ENCODE measurements around the gene TNPO2.

TNPO2 gene

DNA sequence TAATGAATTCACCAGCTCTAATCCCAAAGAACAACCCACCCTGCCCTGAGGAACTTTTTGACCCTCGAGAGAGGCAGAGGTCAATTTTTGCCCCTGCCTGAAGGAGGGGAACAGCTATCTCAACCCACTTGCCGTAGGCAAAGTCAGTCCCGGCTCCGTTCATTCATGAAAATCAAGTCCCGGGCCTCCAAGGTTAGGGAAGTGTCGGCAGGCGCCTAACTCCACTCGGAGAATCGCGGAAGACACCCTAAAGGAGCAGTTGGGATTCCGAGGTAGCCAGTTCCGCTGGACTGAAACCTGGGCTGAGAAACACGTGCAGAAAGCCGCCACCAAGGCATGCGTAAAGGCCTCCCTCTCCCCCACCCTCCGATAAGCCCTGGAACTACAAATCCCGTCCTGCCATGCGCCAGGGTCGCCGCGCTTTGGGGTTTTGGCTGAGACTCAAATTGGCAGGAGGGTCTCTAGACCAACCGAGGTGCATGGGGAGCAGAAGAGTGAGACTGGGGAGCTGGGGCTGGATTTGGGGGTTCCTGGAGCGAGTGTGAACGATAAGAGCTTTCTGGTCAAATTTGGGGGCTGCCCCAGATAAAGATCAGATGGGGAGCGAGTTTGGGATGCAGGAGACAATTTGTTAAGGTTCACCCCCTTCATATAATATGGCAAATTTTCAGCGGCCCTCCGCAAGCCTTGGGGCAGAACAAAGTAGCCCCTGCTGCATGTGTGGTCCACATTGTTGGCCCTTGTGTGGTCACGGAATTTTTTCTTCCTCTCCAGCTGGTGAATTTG lies at the start of gene TNPO2:
TNPO2 (minus strand) TSS at position 292 of the 786 bp plus-strand sequence. CDS start 2,955 bp downstream, outside the sequence.
- DNase-seq: peak; percentile 59

DNA sequence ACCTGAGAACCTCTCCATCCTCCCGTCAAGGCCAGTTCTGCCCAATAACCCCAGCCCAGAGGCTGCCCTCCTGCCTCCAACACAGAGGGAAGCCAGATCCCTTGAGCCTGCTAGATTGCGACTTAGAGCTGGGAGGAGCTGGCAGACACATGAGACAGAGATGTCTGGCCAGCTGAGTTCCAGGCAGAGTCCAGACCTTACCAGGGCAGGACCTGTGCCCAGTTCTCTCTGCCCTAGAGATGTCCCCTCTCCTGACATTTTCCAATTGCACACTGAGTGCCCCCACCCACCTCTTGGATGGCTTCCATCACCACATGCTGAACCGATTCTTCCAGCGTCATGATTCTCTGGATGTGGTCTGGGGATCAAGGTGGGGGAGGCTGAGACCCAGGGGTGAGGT lies 48.6 kb upstream of the TNPO2 start:
- DNase-seq: no peak

DNA sequence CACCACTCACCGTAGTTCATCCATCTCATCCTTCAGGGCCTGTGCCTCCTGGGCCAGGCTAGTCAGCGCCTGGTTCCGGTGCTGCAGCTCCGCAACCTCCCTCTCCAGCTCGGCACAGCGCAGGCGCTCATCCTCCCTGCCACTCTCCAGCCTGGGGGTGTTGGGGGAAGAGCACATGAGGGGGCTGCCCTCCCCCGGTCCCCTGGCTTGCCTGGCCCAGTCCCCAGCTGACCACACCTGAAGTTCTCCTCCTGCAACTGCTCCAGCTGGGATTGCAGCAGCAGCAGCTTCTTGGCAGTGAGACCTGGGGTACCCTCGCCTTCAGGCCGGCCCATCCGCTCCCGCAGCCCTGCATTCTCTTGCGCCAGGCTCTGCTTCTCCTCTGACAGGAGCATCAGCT lies 47.2 kb upstream of the TNPO2 start:
- no peak for DNase-seq

DNA sequence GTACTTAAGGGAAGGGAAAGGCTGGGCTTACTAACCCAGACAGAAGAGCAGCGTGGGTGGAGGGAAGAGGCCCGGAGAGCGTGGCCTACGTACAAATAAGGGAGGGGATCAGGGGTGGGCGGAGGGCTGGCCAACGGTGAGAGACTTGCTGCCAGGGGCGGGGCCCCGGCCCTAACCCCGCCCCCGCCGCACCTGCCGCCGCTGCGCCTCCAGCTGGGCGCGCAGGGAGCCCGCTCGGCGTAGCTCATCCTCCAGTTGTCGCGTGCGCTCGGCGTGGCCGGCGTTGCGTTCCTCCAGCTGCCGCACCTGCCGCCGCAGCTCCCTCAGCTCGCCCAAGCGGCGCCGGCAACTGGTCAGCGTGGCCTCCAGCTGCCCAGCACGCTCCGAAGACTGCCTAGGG lies 46.0 kb upstream of the TNPO2 start:
- peak; percentile 17 for DNase-seq

DNA sequence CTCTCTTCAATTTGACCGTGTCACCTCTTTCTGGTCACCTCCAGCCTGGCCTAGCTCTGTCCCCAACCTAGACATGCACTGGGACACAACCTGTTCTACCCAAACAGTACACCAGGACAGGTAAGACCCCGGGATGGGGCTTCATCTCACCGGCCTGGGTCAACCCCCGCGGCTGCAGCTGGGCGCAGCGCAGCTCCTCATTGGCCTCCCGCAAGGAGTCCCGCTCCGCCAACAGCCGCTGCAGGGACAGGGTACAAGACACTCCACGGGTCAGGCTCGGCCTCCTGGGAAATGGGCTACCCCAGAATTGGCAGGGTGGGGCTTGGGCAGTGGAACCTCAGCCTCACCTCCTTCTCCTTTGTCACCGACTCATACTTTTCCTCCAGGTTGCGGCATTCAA lies 43.9 kb upstream of the TNPO2 start:
- no peak for DNase-seq

DNA sequence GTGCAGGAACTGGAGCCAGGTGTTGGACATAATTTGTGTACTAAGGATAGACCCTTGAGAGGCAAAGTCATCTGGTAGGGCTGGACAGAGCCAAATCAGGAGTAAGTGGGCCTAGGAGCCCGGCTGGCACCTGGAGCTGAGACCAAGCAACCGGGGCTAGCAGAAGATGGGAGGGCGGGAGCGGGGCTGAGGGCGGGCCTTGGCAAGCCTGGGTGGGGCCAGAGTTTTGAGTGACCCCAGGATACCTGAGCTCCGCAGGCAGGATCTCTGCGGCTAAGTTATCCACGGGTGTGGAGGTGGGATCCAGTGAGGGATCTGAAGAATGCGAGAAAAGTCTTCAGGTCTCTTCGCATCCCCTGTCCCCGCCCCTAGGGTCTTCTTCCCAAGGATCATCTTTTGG lies 43.4 kb upstream of the TNPO2 start:
- no peak for DNase-seq

DNA sequence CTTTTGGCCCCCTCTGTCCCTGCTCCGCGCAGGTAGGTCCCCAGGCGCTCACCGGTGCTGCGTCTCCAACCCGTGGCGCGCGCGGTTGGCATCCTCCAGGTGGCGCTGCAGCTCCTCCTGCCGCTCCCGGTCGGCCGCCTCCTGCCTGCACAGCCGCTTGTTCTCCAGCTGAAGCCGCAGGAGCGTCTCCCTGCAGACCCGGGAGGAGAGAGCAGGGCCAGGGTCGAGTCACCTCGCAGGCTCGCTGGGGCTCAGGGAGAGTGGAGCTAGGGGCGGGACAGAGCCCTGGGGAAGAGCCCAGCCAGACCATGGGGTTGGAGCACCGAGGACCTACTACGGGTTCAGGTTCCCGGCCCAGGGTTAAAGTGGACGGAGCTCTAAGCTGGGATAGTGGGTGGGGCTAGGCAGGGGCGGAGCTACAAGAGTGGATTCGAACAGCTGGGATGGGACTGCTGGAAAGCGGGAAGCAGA lies 42.4 kb upstream of the TNPO2 start:
- peak; percentile 10 for DNase-seq

DNA sequence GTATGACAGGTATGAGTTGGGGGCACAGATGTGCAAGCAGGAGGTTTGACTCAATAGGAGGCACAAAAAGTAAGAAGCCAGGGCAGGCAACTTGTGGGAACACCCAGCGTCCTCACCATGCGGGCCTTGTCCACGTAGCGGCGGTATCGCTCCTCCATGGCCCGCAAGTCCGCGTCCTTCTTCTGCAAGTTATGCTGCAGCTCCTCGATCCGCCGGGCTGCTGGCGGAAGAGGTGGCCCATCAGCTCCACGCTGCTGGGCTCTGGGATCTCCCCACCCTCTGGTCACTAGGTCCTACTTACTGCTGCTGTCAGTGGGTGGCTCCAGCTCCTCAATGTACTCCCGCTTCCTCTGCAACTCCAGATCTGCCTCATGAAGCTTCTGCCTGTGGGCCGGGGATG lies 41.0 kb upstream of the TNPO2 start:
- no peak for DNase-seq

DNA sequence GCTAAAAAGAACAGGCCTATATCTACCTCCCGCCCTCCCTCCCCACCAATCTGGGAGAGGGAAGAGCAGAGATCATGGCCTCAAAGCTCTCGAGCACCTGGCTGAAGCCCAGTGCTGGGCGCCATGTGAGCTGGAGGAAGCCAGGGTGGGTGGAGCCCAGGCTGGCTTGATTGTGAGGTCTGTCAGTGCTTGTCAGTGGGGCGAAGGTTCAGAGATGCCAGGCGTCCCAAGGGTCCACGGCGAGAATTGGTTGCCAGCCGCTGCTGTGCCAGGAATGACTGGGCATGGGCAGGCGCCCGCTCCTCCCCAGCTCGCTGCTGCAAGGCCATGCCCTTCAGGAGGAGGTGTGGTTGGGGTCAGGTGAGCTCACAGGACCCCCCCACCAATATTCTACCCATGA lies 39.4 kb upstream of the TNPO2 start:
- no peak for DNase-seq

DNA sequence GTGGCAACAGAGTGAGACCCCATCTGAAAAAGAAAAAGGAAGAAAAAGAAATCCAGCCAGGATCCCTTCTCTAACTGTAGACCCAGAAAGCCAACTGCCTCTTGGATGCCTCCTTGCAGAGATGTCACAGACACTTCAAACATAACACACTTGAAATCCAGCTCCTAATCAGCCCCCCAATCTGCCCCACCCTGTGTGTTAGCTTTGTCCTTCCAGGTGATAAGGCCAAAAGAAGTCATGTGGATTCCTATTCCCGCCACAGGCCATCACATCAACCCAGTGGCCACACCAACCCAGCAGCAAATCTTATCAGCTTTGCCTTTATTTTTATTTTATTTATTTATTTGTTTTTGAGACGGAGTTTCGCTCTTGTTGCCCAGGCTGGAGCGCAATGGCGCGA lies 36.0 kb upstream of the TNPO2 start:
- no peak for DNase-seq

DNA sequence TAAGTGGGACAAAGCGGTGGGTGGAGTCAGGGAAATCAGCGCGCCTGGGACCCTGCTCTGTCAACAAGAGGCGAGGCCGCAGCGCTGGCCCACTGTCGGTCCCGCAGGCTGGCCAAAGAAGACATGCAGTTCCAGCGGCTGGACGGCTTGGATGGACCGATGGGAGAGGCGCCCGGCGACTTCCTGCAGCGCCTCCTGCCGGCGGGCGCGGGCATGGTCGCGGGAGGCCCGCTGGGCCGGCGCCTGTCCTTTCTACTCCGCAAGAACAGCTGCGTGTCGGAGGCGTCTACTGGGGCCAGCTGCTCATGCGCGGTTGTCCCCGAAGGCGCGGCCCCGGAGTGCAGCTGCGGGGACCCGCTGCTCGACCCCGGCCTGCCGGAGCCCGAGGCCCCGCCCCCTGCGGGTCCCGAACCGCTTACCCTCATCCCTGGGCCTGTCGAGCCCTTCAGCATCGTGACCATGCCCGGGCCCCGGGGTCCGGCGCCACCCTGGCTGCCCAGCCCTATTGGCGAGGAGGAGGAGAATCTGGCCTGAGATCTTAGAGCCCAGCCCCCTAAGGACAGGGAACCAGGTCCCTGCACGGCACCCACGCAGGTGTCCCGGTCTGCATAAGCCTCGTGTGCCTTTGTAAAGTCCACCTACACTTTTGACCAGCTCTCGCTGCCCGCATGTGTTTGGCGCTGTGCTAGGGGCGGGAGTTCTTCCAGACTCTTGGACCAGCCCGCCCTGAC lies 34.0 kb upstream of the TNPO2 start:
- DNase-seq: peak; percentile 26

DNA sequence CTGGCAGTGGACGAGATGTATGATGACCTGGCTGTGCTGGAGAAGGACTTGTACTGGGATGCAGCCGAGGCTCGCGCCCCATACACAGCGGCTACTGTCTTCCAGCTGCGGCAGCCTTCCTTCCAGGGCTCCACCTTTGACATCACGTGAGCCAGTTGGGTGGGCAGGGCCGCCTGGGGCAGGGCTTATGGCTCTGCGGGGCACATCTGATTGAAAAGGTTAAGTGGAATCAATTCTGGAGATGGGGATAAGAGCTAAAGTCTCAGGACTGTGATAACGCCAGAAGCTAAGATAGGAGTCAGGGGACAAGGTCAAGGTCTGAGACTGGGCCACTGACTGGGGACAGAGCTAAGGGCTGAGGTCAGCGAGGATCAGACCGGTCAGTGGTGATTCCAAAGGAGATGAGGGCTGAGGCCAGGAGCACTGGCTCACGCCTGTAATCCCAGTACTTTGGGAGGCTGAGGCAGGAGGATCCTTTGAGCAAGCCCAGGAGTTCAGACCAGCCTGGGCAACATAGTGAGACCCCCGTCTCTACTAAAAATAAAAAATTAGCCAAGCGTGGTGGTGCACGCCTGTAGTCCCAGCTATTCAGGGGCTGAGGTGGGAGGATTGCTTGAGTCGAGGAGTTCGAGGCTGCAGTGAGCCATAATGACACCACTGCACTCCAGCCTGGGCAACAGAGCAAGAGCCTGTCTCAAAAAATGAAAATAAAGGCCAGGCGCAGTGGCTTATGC lies 32.6 kb upstream of the TNPO2 start:
- no peak for DNase-seq

DNA sequence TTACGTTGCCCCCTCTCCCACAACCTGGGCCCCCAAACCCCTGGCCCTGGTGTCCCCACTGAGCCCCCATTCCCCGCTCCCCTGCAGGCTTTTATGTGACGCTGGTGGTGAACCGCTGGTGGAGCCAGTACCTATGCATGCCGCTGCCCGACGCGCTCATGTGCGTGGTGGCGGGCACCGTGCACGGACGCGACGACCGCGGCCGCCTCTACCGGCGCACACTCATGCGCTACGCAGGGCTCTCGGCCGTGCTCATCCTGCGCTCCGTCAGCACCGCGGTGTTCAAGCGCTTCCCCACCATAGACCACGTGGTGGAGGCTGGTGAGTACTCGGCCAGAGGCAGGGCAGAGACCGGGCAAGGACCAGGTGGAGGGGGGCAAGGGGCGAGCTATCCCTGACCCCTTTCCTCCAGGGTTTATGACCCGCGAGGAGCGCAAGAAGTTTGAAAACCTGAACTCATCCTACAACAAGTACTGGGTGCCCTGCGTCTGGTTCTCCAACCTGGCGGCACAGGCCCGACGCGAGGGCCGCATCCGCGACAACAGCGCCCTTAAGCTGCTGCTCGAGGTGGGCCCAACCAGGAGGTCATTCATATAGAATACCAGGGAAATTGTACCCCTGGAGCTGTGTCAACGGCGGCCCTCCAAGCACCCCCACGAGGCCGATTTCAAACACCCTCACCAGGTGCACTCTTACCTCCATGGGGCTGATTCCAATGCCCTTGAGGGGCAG lies 30.9 kb upstream of the TNPO2 start:
- no peak for DNase-seq

DNA sequence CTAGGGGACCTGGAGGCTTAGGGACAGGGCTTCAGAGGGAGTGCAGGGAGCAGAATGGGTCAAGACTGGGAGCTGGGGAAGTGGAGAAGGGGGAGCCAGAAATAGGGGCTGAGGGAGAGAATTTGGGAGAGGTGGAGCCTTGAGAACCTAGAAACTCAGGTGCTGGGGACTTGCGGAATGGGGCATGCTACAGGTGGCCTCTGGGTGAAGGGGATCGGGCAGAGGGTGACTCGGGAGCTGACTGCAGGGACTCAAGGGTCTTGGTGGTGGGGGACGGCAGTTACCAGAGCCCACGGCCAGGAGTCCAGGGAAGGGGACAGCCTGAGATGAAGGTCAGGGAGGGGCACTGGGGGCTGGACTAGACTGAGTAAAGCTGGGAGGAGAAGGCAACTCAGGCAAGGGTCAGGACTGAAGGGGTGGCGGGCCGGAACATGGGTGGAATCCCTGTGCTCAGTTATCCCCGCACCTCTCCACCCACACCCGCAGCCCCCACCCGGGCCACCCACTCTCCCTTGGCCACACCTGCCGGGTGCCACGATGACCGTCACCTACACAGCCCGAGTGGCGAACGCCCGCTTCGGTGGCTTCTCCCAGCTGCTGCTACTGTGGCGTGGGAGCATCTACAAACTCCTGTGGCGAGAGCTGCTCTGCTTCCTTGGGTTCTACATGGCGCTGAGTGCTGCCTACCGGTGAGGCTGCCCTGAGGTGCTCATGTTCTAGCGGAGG lies 28.5 kb upstream of the TNPO2 start:
- no peak for DNase-seq

DNA sequence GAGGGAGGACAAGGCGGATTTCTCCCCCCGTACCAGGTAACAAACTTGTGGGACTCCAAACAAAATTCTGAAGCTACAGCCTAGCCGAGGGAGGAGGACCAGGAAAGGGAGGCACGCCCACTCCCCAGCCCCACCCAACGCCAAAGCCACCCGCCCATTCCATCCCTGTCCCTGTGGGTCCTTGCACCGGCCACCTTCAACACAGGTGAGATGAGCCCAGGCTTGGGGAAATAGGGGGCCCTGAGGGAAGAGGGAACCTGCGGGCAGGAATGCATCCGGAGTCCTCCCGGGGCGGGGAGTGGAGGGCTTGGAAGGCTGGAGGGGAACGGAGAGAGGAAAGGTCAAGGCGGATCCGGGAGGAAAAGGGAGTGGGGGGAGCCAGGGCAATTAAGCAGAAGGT lies 27.9 kb upstream of the TNPO2 start, which contains the start of gene BEST2:
BEST2 (plus strand) TSS at position 157 of the 400 bp plus-strand sequence. CDS start 802 bp downstream, outside the sequence.
- DNase-seq: no peak

DNA sequence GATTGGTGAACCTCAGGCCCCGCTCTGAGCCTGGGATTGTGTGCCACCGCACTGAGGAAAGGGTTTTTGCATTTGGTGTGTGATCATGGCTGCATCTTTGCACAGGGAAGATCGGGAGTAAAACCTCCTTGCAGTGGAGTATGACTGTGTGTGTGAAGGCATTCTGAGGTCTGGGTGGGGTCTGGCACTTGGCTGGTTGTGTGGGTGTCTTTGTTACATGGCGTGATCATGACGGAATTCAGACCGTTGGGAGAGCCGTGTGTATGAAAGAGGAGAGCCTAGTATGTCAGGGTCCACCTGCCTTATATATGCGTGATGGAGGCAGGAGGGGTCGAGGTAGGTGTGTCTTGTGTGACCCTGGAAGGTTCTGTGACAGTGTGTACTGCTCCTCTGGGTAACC lies 27.1 kb upstream of the TNPO2 start:
- DNase-seq: no peak

DNA sequence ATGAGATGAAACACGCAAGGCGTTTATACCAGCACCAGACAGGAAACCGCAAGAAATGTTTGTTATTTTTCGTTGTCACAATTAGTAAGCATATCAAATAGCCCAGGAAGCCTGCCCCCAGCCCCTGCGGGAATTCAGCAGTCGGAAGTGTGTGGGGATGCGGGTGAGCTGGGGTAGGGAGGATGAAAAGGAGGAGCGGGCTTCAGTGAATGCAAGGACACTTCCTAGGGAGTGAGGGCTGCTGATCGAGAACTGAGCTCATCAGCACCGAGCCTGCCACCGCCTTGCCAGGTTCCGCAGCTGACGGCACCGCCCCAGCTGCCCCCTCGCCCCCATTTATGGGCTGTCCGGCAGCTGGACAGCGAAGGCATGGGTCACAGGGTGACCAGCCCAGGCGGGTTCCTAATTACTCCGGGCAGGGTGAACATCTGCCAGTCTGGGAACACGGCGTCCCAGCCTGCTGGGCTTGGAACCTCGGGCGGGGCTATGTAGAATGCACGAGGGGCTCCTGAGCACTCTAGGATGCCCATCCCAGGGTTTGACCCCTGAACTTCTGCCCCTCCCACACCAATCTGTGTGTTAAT lies 26.3 kb upstream of the TNPO2 start:
- DNase-seq: peak; percentile 8

DNA sequence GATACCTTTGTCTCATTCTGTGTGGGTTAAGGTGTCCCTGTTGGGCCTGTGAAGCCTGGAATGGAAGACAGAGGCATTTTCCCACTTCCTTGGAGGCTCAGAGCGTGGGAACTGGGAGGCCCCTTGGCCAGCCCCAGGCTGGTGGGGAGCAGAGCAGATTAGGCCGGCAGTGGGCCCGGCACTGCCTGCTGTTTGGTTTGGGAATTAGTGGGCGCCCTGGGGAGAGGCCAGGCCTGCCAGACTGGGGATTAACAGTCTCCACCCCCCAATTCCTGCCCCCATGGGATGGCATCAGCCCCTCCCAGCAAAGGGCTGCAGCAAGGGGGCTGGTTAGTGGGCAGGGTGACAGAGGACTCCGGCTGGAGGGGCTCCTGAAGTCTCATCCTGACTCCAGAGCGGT lies 24.8 kb upstream of the TNPO2 start:
- no peak for DNase-seq

DNA sequence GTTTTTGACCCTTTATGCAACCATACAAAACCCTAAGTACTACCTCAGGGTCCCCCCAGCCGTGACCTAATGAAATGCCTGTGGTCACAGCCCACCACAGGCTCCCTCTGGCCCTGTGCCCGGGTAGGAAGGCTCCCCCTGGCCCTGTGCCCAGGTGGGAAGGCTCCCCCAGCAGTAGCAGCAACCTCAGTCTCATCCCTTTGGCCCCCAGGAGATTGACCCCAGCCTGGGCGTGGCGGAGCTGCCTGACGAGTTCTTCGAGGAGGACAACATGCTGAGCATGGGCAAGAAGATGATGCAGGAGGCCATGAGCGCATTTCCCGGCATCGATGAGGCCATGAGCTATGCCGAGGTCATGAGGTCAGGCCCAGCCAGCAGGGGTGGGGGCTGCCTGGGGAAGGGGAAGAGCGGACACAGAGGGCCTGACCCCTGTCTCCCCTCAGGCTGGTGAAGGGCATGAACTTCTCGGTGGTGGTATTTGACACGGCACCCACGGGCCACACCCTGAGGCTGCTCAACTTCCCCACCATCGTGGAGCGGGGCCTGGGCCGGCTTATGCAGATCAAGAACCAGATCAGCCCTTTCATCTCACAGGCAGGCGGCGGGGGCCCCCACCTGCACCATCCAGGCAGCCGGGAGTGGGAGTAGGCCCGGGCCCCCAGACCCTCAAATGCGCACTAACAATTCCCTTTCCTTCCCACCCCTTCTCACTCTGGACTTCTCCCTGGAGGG lies 21.6 kb upstream of the TNPO2 start:
- no peak for DNase-seq

DNA sequence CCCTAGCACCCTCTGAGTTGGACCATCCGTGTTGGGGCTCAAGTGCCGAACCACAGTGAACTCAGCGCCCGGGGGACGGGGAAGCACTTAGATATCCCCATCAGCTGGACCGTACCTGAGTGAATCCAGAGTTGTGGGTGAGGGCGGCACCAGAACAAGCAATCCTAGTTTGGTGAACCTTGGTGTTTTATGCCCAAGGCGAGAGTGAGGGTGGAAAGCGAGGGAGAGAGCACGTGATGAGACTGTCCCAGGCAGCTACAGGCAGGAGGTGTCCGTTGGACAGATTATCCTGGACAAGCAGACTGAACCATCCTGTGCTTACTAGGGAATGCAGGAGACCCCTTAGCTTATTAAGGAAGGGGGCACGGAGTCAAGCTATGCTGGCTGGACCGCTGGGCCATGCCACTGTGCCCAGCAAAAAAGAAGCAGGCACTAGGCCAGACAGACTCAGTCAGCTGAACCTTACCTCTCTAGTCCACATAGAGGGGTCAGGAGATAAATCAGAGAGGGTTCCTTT lies 14.2 kb upstream of the TNPO2 start:
- DNase-seq: no peak
